Panc1 (cell line): Measurements from ENCODE around the gene SPX.

Experiments used
- POLR2AphosphoS5 ChIP-seq: IDR thresholded peaks from 2 replicates; pipeline ENCODE4 v1.6.1; 2012; ENCODE audit warnings: mild to moderate bottlenecking, low read depth, low read length, moderate library complexity
- SIN3A ChIP-seq: IDR thresholded peaks from 2 replicates; pipeline ENCODE4 v1.6.1; 2012; ENCODE audit warnings: low read depth, mild to moderate bottlenecking, low read length, moderate library complexity, borderline replicate concordance; ENCODE audit not compliant: insufficient read depth
- TCF7L2 ChIP-seq: IDR thresholded peaks from 2 replicates; pipeline ENCODE4 v1.6.1; 2011; ENCODE audit warnings: mild to moderate bottlenecking, low read depth, low read length, inconsistent platforms
- TF ChIP-seq, protein P1 (sequence below): fragments of 450-650 bp; IDR thresholded peaks from 2 replicates; pipeline ENCODE4 v1.5.1; 2017; ENCODE audit warnings: mild to moderate bottlenecking
- TF ChIP-seq, protein P2 (sequence below), 2 experiments: IDR thresholded peaks; 2 replicates each; pipeline ENCODE4 v1.6.1; 2011 to 2012; ENCODE audit warnings: low read depth in 2 of 2, control low read depth in 1 of 2, low read length in 1 of 2, mild to moderate bottlenecking in 1 of 2, moderate library complexity in 1 of 2; ENCODE audit not compliant: insufficient read depth in 1 of 2

DNA sequence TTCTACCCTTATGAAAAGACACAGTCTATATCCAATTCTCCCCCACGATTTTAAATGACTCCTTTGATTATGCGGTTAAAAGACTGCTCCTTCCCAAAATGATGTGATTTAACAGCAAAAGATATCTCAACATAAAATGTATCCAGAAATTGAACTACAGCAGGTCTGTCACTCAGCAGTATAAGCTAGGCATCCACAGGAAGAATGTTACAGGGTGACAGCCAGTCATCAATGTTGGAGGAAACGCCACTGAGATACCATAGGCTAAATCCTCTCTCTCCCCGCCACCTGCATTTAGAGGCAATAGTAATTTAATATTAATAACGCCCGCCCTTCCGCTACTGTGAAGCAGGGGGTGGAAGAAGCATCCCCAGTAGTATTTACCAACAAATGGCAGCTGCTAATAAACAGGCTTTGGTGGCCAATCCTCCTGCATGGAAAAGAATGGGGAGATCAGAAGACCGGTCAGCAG is 25.3 kb upstream of the SPX start:
- no peak for TF ChIP-seq TCF7L2
- TF ChIP-seq, protein P1, sequence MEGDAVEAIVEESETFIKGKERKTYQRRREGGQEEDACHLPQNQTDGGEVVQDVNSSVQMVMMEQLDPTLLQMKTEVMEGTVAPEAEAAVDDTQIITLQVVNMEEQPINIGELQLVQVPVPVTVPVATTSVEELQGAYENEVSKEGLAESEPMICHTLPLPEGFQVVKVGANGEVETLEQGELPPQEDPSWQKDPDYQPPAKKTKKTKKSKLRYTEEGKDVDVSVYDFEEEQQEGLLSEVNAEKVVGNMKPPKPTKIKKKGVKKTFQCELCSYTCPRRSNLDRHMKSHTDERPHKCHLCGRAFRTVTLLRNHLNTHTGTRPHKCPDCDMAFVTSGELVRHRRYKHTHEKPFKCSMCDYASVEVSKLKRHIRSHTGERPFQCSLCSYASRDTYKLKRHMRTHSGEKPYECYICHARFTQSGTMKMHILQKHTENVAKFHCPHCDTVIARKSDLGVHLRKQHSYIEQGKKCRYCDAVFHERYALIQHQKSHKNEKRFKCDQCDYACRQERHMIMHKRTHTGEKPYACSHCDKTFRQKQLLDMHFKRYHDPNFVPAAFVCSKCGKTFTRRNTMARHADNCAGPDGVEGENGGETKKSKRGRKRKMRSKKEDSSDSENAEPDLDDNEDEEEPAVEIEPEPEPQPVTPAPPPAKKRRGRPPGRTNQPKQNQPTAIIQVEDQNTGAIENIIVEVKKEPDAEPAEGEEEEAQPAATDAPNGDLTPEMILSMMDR: no peak
- no peak for TF ChIP-seq POLR2AphosphoS5
- TF ChIP-seq SIN3A: no peak
- TF ChIP-seq, protein P2, sequence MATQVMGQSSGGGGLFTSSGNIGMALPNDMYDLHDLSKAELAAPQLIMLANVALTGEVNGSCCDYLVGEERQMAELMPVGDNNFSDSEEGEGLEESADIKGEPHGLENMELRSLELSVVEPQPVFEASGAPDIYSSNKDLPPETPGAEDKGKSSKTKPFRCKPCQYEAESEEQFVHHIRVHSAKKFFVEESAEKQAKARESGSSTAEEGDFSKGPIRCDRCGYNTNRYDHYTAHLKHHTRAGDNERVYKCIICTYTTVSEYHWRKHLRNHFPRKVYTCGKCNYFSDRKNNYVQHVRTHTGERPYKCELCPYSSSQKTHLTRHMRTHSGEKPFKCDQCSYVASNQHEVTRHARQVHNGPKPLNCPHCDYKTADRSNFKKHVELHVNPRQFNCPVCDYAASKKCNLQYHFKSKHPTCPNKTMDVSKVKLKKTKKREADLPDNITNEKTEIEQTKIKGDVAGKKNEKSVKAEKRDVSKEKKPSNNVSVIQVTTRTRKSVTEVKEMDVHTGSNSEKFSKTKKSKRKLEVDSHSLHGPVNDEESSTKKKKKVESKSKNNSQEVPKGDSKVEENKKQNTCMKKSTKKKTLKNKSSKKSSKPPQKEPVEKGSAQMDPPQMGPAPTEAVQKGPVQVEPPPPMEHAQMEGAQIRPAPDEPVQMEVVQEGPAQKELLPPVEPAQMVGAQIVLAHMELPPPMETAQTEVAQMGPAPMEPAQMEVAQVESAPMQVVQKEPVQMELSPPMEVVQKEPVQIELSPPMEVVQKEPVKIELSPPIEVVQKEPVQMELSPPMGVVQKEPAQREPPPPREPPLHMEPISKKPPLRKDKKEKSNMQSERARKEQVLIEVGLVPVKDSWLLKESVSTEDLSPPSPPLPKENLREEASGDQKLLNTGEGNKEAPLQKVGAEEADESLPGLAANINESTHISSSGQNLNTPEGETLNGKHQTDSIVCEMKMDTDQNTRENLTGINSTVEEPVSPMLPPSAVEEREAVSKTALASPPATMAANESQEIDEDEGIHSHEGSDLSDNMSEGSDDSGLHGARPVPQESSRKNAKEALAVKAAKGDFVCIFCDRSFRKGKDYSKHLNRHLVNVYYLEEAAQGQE (IDR thresholded peaks at IDR 0.05; ENCODE audit: insufficient read depth in 1 of 2, low read depth in 2 of 2, low read length in 1 of 2): no peak
